SK-N-SH treated with all-trans-retinoic acid at 6 μM for 48 hours (cell line): Measurements from ENCODE around the gene ENPP3.

Experiments used
- BACH2 ChIP-seq: fragments of 250-450 bp; sonication (Bioruptor Pico); IDR thresholded peaks from 2 replicates; pipeline ENCODE4 v1.9.0; 2021; ENCODE audit warnings: mild to moderate bottlenecking, borderline replicate concordance
- OSR1 ChIP-seq: fragments of 250-450 bp; sonication (Bioruptor Pico); IDR thresholded peaks from 2 replicates; pipeline ENCODE4 v1.8.0; 2022; ENCODE audit warnings: moderate library complexity, mild to moderate bottlenecking, inconsistent platforms
- SNAI2 ChIP-seq: fragments of 250-450 bp; sonication (Bioruptor Pico); IDR thresholded peaks from 2 replicates; pipeline ENCODE4 v1.5.0; 2020; ENCODE audit warnings: mild to moderate bottlenecking, moderate library complexity
- ZC3H10 ChIP-seq: fragments of 250-450 bp; sonication (Bioruptor Pico); IDR thresholded peaks from 2 replicates; pipeline ENCODE4 v1.5.1; 2021; ENCODE audit warnings: mild to moderate bottlenecking, moderate library complexity
- ZFP30 ChIP-seq: fragments of 450-650 bp; formaldehyde crosslinking; IDR thresholded peaks from 2 replicates; pipeline ENCODE4 v1.5.0; 2022; ENCODE audit warnings: mild to moderate bottlenecking, moderate library complexity
- TF ChIP-seq, protein P1 (sequence below): fragments of 250-450 bp; sonication (Bioruptor Pico); IDR thresholded peaks from 2 replicates; pipeline ENCODE4 v1.8.0; 2020; ENCODE audit warnings: mild to moderate bottlenecking, moderate library complexity, borderline replicate concordance
- TF ChIP-seq, protein P2 (sequence below): fragments of 250-450 bp; sonication (Bioruptor Pico); IDR thresholded peaks from 2 replicates; pipeline ENCODE4 v1.5.0; 2020; ENCODE audit warnings: mild to moderate bottlenecking, moderate library complexity

DNA sequence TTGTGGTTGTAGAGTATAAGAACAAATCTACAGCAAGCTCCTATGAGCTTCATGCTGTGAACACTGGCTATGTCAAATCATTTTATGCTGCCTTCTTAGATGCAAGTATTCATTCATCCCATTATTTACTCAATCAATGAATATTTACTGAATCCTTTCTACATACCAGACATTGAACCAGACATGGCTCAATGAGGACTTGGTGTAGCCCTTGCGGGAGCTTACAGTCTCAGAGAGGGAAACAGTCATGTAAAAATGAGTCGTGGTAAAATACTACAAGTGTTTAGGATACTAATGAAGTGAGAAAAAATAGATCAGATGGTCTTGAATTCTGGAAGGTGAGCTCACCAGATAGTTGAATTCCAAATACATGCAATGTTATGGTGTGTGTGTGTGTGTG lies 125.9 kb downstream of the ENPP3 start:
- TF ChIP-seq ZFP30 (CRISPR knock-in tag), result no peak
- TF ChIP-seq, protein P1, sequence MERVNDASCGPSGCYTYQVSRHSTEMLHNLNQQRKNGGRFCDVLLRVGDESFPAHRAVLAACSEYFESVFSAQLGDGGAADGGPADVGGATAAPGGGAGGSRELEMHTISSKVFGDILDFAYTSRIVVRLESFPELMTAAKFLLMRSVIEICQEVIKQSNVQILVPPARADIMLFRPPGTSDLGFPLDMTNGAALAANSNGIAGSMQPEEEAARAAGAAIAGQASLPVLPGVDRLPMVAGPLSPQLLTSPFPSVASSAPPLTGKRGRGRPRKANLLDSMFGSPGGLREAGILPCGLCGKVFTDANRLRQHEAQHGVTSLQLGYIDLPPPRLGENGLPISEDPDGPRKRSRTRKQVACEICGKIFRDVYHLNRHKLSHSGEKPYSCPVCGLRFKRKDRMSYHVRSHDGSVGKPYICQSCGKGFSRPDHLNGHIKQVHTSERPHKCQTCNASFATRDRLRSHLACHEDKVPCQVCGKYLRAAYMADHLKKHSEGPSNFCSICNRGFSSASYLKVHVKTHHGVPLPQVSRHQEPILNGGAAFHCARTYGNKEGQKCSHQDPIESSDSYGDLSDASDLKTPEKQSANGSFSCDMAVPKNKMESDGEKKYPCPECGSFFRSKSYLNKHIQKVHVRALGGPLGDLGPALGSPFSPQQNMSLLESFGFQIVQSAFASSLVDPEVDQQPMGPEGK (CRISPR knock-in tag), result no peak
- no peak for TF ChIP-seq OSR1 (CRISPR knock-in tag)
- no peak for TF ChIP-seq BACH2 (CRISPR knock-in tag)
- TF ChIP-seq, protein P2, sequence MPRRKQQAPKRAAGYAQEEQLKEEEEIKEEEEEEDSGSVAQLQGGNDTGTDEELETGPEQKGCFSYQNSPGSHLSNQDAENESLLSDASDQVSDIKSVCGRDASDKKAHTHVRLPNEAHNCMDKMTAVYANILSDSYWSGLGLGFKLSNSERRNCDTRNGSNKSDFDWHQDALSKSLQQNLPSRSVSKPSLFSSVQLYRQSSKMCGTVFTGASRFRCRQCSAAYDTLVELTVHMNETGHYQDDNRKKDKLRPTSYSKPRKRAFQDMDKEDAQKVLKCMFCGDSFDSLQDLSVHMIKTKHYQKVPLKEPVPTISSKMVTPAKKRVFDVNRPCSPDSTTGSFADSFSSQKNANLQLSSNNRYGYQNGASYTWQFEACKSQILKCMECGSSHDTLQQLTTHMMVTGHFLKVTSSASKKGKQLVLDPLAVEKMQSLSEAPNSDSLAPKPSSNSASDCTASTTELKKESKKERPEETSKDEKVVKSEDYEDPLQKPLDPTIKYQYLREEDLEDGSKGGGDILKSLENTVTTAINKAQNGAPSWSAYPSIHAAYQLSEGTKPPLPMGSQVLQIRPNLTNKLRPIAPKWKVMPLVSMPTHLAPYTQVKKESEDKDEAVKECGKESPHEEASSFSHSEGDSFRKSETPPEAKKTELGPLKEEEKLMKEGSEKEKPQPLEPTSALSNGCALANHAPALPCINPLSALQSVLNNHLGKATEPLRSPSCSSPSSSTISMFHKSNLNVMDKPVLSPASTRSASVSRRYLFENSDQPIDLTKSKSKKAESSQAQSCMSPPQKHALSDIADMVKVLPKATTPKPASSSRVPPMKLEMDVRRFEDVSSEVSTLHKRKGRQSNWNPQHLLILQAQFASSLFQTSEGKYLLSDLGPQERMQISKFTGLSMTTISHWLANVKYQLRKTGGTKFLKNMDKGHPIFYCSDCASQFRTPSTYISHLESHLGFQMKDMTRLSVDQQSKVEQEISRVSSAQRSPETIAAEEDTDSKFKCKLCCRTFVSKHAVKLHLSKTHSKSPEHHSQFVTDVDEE (CRISPR knock-in tag), result no peak
- TF ChIP-seq ZC3H10, result no peak
- TF ChIP-seq SNAI2 (CRISPR knock-in tag), result no peak
